HG02763 (cell line): ENCODE results near the gene SLC38A10.

Experiments
- ATAC-seq: cut with Tn5 transposase; IDR thresholded peaks from one replicate; pipeline ENCODE4 v1.9.1; 2021; ENCODE audit warnings: mild to moderate bottlenecking, moderate library complexity; ENCODE audit not compliant: unreplicated experiment

SLC38A10 gene

DNA sequence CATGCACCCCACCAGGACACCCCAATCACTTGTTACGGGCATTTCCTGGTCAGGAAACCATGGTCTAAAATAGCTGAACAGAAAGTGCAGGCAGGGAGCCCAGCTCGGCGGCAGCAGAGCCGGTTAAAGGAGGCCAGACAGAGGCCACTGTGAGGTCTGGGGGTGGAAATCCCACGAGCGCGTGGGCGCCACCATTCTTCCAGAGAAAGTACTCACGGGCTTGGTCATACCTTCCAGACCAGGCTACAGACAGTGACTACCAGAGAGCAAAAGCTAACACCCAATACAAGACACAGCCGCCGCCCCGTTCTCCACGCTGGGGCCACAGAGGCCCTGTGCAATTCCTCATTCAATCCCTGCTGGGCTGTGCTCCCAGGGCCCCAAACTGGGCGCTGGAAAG lies 84.2 kb downstream of the SLC38A10 start:
- ATAC-seq: no peak

DNA sequence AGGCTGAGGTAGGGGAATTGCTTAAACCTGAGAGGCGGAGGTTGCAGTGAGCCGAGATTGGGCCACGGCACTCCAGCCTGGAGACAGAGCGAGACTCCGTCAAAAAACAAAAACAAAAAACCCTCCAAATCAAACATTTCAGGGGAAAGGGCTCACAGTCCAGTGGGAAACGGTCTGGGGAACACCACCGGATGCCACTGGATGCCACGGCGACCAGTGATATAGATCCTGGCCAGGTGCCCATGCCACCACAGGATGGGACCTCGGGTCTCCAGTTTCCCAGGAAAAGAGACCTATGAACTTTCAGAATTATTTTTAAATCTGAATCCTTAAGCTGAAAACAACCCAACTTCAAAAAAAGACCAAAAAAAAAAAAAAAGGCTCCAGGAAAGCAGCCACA lies 84.6 kb downstream of the SLC38A10 start:
- no peak for ATAC-seq

DNA sequence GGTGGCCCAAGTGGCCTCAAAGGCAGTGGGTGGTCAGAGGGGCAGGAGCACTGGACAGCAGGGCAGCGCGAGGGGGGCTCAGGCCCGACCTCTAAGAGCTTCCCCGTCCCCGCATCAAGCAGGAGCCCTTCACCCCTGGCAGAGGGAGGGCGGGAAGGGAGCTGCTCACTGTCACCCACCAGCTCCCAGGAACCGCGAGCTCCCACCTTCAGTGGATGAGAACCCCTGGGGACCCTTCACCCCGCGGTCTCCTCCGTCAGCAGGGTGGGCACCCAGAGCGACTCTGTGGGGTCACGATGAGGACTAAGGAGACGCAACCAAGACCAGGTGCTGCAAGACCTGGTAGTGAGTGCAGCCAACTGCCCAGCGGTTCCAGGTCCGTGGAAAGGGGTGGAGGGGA lies 86.0 kb downstream of the SLC38A10 start:
- ATAC-seq: no peak

DNA sequence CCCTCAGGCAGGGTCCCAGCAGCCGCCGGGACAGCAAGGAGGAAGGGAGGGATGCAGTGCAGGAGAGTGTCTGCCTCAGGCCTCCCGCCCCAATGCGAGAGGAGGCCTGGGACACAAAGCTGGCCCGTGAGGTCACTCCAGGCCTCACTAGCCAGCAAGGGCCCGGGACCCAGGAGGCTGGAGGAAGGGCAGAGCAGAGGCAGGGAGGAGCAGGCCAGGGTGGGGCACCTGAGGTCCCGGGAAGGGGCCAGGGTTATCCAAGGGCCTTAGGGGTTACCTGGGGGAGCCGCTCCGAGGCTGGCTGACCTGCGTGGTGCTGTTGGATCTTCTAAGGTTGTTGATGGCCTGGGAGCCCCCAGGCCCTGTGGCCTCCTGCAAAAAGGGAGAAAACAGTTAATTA lies 86.5 kb downstream of the SLC38A10 start:
- no peak for ATAC-seq

DNA sequence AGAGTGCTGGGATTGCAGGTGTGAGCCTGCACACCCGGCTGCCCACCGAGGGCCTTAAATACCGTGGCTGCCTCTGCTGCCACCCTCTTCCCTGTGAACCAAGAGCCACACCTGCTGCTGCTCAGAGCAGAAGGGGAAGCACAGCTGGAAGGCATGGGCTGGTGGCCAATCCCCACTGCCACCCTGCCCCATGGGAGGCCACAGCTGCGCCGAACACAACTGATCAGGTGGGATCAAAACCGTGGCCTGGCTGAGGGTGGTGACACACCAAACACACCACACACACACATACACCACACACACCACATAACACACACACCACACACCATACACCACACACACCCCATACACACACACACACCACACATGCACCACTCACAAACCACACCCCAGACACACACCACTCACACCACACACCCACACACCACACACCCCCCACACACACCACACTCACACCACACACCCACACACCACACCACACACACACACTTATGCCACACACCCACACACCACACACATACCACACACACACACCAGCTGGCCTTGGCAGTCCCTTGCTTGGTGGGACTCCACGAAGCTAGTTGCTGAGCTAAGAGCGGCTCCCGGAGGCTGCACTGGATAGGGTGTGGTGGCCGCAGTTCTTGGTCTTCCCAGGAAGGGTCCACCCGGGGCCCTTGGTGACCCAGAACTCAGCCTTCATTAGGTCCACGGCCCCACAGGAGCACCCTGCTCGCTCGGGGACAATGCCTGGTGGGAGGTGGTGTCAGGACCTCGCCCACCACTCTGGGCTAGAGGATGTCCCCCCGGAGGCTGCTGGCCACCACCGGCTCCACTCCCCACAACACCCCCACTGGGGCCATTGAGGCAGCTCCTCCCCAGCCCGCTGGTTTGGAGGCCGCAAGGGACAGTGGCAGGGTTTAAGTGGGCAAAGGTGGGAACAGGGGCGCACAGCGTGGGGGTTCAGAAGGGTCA lies 87.2 kb downstream of the SLC38A10 start:
- no peak for ATAC-seq

DNA sequence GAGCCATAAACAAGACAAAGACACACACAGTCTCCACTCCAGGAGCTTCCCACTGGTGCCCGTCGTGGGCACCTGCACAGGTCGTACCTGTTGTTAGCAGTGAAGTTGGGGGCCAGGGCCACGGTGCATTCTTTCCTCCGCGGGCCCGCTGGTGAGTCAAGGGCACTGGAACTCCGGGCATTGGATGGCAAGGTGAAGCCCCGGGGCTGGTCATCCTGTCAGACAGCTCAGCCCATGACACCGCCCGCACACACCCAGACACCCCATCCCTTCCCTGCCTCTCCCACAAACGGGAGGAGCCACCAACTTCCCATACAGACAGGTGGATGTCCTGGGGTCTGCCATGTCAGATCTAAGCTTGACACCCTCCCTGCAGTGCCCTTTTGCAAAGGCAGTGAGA lies 88.5 kb downstream of the SLC38A10 start:
- no peak for ATAC-seq

DNA sequence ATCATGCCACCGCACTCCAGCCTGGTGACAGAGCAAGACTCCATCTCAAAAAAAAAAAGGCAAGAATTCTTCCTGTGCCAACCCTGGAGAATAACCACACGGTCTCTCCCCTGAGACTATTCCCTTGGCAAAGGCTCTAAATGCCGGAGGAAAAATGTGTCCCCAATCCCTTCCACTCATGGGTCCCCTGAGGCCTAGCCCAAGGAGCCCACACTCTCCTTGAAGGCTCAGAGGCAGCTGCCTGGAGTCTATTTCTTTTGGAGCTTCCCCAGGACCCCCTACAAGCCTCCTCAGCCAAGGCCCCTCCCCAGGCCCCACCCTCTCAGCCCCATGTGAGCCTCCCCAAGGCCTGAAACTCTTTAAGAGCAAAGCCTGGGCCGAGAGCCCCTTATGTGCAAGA lies 88.9 kb downstream of the SLC38A10 start:
- no peak for ATAC-seq

DNA sequence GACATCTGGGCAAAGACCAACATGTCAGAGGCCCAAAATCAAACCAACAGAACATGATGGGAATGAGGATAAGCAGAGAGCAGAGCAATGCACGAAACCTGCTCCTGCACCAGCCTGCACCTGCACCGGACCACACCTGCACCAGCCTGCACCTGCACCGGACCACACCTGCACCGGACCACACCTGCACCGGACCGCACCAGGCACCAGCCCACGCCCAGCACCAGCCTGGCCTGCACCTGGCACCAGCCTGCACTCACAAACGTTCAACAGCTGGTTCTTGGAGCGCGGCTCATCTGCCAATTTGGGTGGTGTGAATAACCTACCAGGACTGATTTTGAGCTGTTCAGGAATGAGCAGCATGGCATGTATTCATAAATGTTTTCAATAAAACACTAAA lies 90.5 kb downstream of the SLC38A10 start:
- no peak for ATAC-seq

DNA sequence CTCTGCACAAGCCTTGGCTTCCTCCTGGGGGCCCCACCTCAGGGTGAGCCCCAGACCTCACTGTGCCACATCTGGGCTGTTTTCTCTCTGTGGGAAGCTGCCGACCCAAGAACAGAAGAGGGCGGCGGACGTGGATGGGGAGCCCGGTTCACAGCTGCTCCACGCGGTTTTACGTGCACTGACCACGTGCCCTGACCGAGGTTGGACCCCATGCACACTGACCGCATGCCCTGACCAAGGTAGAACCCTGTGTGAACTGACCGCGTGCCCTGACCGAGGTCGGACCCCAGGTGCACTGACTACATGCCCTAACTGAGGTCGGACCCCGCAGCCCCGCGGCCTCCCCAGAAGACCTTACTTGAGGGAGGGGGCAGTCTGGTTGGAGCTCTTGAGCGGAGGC lies 92.0 kb downstream of the SLC38A10 start:
- no peak for ATAC-seq

DNA sequence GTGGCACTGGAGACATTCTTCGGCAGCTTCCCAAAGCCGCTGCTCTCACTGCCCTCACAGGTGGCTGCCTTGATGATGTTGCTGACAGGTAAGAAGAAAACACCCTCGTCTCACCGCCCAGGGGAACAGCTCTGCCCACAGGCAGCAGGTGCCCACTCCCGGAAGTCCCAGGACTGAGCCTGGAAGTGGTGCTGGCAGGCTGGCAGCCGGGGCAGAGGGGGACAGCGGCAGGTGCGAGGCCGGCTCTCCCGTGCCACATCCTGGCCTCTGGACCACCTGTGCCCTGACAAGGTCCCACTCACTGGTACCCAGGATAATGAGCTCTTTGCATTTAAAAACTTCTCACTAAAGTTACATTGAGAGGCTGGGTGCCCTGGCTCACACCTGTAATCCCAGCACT lies 92.8 kb downstream of the SLC38A10 start:
- ATAC-seq: no peak

DNA sequence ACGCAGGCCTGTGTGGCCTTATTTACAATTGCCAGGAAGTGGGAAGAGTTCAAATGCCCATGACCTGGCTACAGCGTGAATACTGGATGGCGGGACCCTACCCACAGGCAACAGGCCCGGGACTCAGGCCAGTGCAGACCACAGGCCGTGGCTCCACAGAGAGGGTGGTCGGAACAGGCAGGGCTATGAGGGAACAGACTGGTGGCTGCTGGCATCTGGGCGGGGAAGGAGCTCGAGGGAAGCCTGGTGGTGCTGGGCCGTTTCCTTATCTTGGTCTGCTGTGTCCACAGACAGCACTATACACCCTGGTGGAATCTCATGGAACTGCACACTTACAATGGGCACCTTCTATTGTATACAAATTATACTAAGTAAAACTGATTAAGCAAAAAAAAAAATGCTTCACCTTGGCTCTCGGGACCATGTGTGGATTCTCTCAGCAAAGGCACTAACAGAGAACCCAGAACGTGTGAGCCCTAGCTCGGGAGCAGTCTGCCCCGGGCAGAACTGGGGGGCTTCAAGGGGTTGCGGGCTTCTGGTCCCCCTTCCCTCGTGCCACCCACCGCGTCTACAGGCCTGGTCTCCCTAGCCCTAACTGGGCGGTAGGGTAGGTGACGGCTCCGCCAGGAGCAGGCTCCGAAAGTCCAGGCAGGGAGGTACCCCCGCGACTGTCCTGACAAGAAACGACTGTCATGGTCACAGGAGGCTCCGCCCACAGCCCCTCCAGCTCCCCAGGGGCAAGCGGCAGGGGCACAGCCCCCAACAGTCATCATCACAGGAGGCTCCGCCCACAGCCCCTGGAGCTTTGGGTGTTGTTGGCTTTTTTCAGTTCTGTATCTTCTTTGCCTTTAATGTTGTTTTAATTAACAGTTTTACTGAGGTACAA lies 94.2 kb downstream of the SLC38A10 start:
- ATAC-seq: no peak

DNA sequence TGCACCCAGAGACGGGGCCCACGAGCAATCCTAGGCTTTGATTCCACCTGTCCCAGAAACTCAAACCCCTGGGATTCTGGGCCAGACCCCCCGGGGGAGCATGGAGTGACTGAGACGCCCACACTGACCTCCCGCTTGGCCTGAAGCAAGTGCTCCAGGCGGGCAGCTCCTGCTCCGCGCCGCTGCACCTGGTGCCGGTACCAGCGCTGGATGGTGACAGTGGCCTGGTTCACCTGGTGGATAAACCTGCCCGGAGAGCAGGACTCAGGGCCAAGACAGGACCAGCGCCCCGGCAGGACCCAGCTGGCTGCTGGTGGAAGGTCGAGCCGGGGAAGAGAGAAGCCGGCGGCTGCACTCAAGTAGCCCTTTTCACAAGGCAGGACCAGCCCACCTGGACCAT lies 94.9 kb downstream of the SLC38A10 start:
- no peak for ATAC-seq

DNA sequence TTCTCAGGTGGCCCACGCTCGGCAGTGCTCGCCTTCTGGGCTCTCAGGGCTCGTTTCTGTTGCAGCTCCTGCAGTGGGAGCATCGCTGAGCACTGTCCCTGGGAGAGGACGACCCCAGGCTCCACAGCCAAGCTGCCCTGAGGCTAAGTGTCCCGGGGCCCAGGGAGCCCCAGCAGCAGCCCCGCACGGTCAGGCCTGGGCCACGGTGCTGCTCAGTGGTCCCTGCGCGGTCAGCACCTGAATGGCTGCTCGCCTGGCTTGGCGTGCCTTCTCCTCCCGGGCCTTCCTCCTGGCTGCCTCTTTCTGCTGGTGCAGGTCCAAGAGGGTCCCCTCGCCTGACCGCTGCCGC lies 95.7 kb downstream of the SLC38A10 start:
- no peak for ATAC-seq

DNA sequence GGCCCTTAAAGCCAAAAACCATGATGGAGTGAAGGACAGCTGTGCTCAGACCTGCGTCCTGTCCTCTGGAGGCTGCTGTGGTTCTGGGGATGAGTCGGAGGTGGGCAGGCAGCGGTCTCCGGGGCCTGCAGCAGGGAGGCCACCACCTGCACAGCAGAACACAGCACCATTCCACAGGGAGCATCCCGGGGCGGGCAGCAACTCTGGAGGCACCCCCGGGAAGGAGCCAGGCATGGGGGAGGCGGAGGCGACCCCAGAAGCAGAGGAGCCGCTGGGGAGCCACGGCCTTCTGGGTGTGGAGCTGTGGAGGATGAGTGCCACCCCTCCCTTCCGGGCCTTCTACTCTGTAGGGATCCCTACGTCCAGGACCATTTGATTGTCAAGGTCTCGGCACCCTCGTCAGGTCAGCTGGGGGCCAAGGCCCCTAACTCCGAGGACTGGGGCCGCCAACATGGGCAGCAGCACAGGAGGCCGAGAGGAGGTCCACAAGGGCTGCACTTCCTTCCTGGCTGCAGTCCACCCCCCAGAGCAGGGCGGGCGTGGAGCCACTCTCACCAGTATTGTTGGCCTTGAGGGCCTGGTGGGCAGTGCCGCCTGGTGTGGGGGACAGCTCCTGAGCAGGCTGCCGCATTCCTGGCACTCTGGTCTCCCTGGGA lies 96.2 kb downstream of the SLC38A10 start:
- ATAC-seq: no peak

DNA sequence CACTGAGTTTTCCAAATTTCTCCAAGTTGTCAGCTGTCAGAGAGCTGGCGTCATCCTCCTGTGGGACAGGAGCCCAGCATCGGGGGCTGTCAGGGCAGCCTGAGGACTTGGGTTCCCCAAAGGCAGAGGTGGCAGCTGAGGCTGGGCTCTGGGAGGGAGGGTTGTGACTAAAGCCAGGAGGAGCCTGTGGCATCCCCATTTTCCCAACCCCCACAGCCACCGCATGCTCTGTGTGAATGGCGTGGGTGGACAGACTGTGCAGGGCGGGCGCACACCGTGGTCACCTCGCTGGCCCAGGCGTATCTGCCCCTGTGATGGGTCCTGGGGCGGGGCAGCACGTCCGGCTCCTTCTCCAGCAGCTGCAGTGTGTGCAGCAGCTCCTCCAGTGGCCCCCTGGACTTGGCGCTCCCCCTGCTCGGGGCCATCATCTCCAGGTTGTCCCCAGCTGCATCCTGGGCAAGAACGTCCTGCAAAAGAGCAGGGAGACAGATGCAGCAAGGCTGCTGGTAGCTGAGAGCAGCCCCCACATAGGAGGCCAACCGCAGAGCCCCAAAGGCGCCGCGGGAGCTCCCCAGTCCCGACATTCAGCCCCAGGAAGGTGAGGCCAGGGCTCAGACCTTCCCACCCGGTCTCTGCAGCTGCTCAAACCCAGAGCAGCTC lies 97.1 kb downstream of the SLC38A10 start:
- no peak for ATAC-seq

DNA sequence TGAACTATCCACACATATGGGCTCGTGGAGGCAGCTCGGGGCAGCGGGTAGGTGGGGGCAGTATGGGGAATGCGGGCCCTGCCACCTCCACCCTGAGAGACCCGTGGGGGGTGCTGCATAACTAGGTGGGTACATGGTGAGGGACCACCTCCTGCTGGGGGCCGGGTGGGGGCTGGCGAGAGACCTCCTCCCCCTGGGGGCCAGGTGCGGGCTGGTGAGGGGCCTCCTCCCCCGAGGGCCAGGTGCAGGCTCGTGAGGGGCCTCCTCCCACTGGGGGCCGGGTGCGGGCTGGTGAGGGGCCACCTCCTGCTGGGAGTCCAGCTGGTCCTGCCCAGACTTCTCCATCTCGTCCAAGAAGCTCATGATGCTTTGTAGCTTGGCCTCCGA lies 97.7 kb downstream of the SLC38A10 start:
- ATAC-seq: no peak

DNA sequence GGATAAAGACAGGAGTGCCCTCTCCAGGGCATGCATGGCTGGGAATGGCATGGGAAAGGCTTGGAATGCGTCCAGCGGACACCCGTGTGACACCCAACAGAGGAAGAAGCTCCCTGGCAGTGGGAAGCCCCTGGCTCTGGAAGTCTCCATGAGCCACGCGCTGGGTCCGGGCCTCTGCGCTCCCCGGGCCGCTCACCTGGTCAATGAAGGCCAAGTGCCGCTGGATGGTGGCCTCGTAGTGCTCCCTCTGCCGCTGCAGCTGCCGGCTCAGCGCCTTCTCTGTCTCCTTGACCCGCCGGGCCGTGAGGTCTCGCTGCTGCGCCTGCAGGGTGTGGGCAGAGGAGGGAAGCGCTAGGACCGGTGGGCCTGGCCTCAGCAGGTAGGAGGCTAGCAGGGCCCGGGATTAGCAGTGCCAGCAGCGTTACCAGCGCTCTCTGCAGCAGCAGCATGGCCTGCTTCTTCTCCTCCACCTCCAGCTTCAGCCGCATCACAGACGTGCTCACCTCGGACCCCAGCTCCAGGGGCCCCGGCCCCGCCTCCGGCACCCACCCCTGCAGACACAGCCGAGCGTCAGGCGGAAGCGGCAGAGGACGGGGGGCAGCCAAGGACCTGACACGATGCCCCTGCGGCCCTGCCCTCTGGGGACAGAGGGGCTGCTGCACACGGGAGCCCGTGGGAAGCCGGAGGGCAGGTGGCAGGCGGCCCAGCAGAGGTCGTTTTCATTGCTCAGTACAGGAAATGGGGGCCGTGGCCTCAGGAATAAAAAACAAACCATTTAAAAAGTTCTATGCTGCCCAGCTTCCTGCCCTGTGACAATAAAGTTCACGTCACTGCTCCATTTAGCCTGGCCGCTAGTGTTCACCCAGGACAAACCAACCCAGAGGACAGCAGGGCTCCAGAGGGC lies 98.3 kb downstream of the SLC38A10 start:
- ATAC-seq: no peak

DNA sequence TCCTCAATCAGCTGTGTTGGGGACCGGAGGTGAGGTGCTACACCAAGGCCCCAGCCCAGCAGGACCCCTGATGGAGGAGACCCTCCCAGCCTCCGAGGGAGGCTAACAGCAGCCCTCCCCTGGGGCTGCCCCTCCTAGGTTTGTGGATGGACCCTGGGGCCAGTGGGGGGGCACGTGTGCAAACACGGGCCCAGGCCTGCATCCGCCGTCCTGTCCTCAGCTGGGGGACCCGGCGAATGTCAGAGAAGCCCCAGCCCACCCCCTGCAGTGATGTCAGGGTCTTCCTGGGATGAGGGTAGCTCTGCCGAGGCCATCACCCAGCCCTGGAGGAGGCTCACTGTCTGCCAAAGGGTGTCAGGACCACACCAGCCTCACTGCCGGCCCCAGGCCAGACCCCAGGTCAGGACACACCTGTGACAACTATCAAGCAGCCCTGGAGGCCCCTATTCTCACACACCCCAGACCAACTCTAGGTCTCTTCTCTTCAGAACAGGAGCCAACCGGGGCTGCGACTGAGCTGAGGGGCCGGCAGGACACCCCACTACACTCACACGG lies 99.1 kb downstream of the SLC38A10 start:
- ATAC-seq: no peak
